Coronary artery (tissue), 2 donors: Measurements from ENCODE around the gene CALR.

ENCODE experiments used
- DNase-seq: peaks from one replicate; pipeline ENCODE4 v3.0.0-alpha.2; 2017; ENCODE audit warnings: low spot score
- H3K27ac ChIP-seq, 2 donors: fragments of 200-600 bp; sonication (generic); one replicate each; pipeline ENCODE4 v1.5.1; 2016 to 2019
- H3K4me3 ChIP-seq: fragments of 200-600 bp; sonication (generic); 2 replicates; pipeline ENCODE4 v1.5.1; 2016; ENCODE audit warnings: mild to moderate bottlenecking, moderate library complexity
- CTCF ChIP-seq: fragments of 200-600 bp; sonication (generic); IDR thresholded peaks from one replicate; pipeline ENCODE4 v1.5.1; 2019; ENCODE audit warnings: antibody characterized with exemption

CALR gene

GRCh38 chr19:12944104-12944674 lies 5.8 kb downstream of the CALR start:
- Histone ChIP-seq H3K27ac (no peak overlapping the region), H3K4me3 (no peak overlapping the region)
- no peak for TF ChIP-seq CTCF
- no peak for DNase-seq

- peak within 1 kb of the TSS; percentile 99 for H3K4me3 ChIP-seq
- peak; percentile 97 for DNase-seq
- no peak for TF ChIP-seq CTCF
- H3K27ac ChIP-seq = peak within 1 kb of the TSS; percentile 95 to 99
These were observed 7.2 kb downstream of the CALR start, which contains the start of gene RAD23A for GRCh38 chr19:12945479-12946091. Gene RAD23A (plus strand): TSS chr19:12945862. CDS start chr19:12945949, 87 bp downstream.

GRCh38 chr19:12946092-12946721 lies 7.8 kb downstream of the CALR start:
- H3K27ac ChIP-seq = peak overlapping the region; percentile 95 to 99
- H3K4me3 ChIP-seq = peak overlapping the region; percentile 99
- no peak for TF ChIP-seq CTCF
- DNase-seq = peak; percentile 89

GRCh38 chr19:12946731-12947496 lies 8.5 kb downstream of the CALR start:
- no peak for TF ChIP-seq CTCF
- Histone ChIP-seq H3K4me3 (peak overlapping the region; percentile 99), H3K27ac (peak overlapping the region; percentile 95 to 99)
- DNase-seq = no peak

- H3K27ac ChIP-seq = no peak overlapping the region
- no peak for TF ChIP-seq CTCF
- no peak overlapping the region for H3K4me3 ChIP-seq
- DNase-seq = no peak
These were observed 9.5 kb downstream of the CALR start for GRCh38 chr19:12947702-12948611.

- Histone ChIP-seq H3K4me3 (no peak overlapping the region), H3K27ac (no peak overlapping the region)
- DNase-seq = no peak
- no peak for TF ChIP-seq CTCF
These were observed 10.4 kb downstream of the CALR start for GRCh38 chr19:12948612-12949362.
